Loucy (cell line): ENCODE results near the gene NGRN.
"Not testable (repeated sequence)": the region's sequence is repeated elsewhere in the genome, so short reads cannot be mapped to it uniquely, and the experiment has no call there.

Source experiments
- H2AFZ ChIP-seq: fragments of 200-600 bp; sonication (generic); 2 replicates; pipeline ENCODE4 v1.6.0; 2016; ENCODE audit warnings: antibody characterized with exemption, mild to moderate bottlenecking, low read length, moderate library complexity
- H3F3A ChIP-seq: fragments of 200-600 bp; 2 replicates; pipeline ENCODE4 v1.6.0; 2016; ENCODE audit warnings: antibody characterized with exemption, low read depth, mild to moderate bottlenecking
- H3K27me3 ChIP-seq: fragments of 200-600 bp; sonication (generic); 2 replicates; pipeline ENCODE4 v1.6.1; 2014; ENCODE audit warnings: low read length, mild to moderate bottlenecking; ENCODE audit not compliant: insufficient read depth, poor library complexity, severe bottlenecking
- H3K36me3 ChIP-seq: fragments of 200-600 bp; sonication (generic); 2 replicates; pipeline ENCODE4 v1.6.1; 2016; ENCODE audit warnings: low read length; ENCODE audit not compliant: insufficient read depth
- H3K4me1 ChIP-seq: fragments of 200-600 bp; sonication (generic); 2 replicates; pipeline ENCODE4 v1.5.1; 2014; ENCODE audit warnings: low read length, mild to moderate bottlenecking; ENCODE audit not compliant: insufficient read depth, poor library complexity, severe bottlenecking
- H3K4me2 ChIP-seq: fragments of 200-600 bp; sonication (generic); 2 replicates; pipeline ENCODE4 v1.6.0; 2014; ENCODE audit warnings: antibody characterized with exemption, low read length, low read depth, mild to moderate bottlenecking; ENCODE audit not compliant: poor library complexity, severe bottlenecking
- H3K4me3 ChIP-seq: fragments of 200-600 bp; sonication (generic); 2 replicates; pipeline ENCODE4 v1.5.1; 2014; ENCODE audit warnings: low read length, mild to moderate bottlenecking, mixed read lengths; ENCODE audit not compliant: poor library complexity, severe bottlenecking
- H3K79me2 ChIP-seq: fragments of 200-600 bp; sonication (generic); 2 replicates; pipeline ENCODE4 v1.6.1; 2014; ENCODE audit warnings: low read length; ENCODE audit not compliant: insufficient read depth
- H3K9ac ChIP-seq: fragments of 200-600 bp; sonication (generic); 2 replicates; pipeline ENCODE4 v1.6.0; 2014; ENCODE audit warnings: mild to moderate bottlenecking, low read depth, low read length, moderate library complexity; ENCODE audit not compliant: poor library complexity, severe bottlenecking
- H3K9me2 ChIP-seq: fragments of 200-600 bp; sonication (generic); replicated peaks from 2 replicates; pipeline ENCODE4 v1.6.1; 2016; ENCODE audit warnings: low read depth, low read length, mixed read lengths
- H3K9me3 ChIP-seq: fragments of 200-600 bp; sonication (generic); 2 replicates; pipeline ENCODE4 v1.6.1; 2014; ENCODE audit warnings: mild to moderate bottlenecking, antibody characterized with exemption, low read length, low read depth; ENCODE audit not compliant: insufficient read depth
- H4K20me1 ChIP-seq: fragments of 200-600 bp; sonication (generic); 2 replicates; pipeline ENCODE4 v1.6.0; 2014; ENCODE audit warnings: antibody characterized with exemption, low read length, mild to moderate bottlenecking; ENCODE audit not compliant: insufficient read depth, poor library complexity, severe bottlenecking
- EZH2phosphoT487 ChIP-seq: fragments of 200-600 bp; IDR thresholded peaks from 2 replicates; pipeline ENCODE4 v1.6.1; 2018; ENCODE audit warnings: antibody characterized with exemption, mild to moderate bottlenecking, moderate library complexity, borderline replicate concordance
- TF ChIP-seq, protein P1 (sequence below): fragments of 200-600 bp; sonication (generic); conservative IDR thresholded peaks from 2 replicates; pipeline ENCODE4 v1.5.1; 2014; ENCODE audit warnings: mild to moderate bottlenecking, antibody characterized with exemption, low read length

NGRN gene

DNA sequence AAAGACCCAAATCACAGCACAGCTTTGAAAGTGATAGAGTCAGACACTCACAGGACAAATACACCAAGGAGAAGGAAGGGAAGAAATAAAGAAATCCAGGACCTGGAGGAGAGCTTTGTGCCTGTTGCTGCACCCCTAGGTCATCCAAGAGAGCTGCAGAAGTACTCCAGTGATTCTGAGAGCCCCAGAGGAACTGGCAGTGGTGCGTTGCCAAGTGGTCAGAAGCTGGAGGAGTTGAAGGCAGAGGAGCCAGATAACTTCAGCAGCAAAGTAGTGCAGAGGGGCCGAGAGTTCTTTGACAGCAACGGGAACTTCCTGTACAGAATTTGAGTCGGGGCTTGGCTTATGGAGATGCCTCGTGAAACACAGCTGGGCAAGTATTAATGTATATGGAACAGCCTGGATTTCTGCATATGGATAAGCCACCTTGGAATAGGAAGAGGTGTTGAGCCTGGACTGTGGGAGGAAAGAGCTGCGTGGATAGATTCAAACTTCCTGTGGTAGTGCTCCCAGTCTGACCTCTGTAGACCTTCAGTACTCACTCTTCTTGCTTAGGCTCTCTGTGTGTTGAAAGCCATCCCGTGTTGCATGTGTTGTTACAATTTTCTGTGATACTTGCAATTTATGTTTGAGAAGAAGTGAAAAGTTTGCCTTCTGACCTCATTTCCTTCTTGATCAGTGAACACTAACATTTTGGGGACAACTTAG lies 6.1 kb downstream of the NGRN start:
- H3K4me1 ChIP-seq = peaks cover 47% of the 10 kb centered on the region
- TF ChIP-seq EZH2phosphoT487 = no peak
- TF ChIP-seq, protein P1, sequence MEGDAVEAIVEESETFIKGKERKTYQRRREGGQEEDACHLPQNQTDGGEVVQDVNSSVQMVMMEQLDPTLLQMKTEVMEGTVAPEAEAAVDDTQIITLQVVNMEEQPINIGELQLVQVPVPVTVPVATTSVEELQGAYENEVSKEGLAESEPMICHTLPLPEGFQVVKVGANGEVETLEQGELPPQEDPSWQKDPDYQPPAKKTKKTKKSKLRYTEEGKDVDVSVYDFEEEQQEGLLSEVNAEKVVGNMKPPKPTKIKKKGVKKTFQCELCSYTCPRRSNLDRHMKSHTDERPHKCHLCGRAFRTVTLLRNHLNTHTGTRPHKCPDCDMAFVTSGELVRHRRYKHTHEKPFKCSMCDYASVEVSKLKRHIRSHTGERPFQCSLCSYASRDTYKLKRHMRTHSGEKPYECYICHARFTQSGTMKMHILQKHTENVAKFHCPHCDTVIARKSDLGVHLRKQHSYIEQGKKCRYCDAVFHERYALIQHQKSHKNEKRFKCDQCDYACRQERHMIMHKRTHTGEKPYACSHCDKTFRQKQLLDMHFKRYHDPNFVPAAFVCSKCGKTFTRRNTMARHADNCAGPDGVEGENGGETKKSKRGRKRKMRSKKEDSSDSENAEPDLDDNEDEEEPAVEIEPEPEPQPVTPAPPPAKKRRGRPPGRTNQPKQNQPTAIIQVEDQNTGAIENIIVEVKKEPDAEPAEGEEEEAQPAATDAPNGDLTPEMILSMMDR = no peak
- H3K27me3 ChIP-seq = no peaks in the 10 kb centered on the region
- no peak overlapping the region for H2AFZ ChIP-seq
- H3K4me2 ChIP-seq = peak overlapping the region; percentile 78
- H3F3A ChIP-seq = no peaks in the 10 kb centered on the region
- peaks cover 34% of the 10 kb centered on the region; the same call in 1 of the 2 replicates for H3K36me3 ChIP-seq
- no peaks in the 10 kb centered on the region for H3K9me3 ChIP-seq
- H3K9ac ChIP-seq = peak overlapping the region; percentile 2
- H3K79me2 ChIP-seq = peaks cover 68% of the 10 kb centered on the region
- peak overlapping the region; percentile 61 for H3K4me3 ChIP-seq
- H3K9me2 ChIP-seq = no peaks in the 10 kb centered on the region
- peaks cover 60% of the 10 kb centered on the region for H4K20me1 ChIP-seq

DNA sequence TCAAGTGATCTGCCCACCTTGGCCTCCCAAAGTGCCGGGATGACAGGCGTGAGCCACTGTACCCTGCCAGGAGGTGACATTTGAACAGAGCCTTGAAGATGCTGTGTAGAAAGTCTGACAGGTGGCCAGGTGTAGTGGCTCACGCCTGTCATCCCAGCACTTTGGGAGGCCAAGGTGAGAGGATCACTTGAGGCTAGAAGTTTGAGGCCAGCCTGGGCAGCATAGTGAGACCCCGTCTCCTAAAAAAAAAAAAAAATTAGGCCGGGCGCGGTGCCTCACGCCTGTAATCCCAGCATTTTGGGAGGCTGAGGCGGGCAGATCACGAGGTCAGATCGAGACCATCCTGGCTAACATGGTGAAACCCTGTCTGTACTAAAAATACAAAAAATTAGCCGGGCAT lies 13.0 kb downstream of the NGRN start:
- not testable (repeated sequence) for H4K20me1 ChIP-seq, H3K4me1 ChIP-seq, H3K27me3 ChIP-seq, H3K9me3 ChIP-seq, H2AFZ ChIP-seq, H3K4me3 ChIP-seq, H3K9ac ChIP-seq, H3K36me3 ChIP-seq, H3F3A ChIP-seq, H3K9me2 ChIP-seq, H3K79me2 ChIP-seq, H3K4me2 ChIP-seq

DNA sequence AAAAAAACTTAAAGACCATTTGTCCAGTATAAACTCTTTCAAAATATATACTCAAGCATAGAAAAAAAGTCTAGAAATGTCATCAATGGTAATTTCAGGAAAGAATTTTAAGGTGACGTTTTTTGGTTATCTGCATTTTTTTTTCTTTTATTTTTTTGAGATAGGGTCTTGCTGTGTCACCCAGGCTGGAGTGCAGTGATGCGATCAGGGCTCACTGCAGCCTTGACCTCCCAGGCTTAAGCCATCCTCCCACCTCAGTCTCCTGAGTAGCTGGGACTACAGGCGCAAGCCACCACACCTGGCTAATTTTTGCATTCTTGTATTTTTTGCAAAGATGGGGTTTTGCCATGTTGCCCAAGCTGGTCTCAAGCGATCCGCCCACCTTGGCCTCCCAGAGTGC lies 15.3 kb downstream of the NGRN start:
- not testable (repeated sequence) for H3K9me2 ChIP-seq, H3K9ac ChIP-seq, H3K9me3 ChIP-seq, H2AFZ ChIP-seq, H3K27me3 ChIP-seq, H3K36me3 ChIP-seq, H3F3A ChIP-seq, H3K4me1 ChIP-seq, H4K20me1 ChIP-seq, H3K79me2 ChIP-seq, H3K4me2 ChIP-seq, H3K4me3 ChIP-seq

DNA sequence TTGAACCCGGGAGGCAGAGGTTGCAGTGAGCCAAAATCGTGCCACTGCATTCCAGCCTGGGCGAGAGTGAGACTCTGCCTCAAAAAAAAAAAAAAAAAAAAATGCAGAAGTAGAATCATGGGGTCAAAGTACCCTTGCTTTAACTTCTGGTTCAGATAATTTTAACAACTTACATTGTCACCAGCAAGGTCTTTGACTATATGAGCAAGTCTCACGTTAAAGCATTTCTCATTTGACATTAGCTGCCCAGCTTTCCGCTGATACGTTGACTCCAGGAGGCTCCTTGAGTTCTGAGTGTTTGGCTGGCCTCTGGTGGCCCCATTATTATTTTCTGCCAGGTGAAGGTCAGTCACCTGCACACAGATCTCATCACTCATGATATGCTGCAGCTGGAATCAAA lies 16.2 kb downstream of the NGRN start:
- H2AFZ ChIP-seq, H3K4me2 ChIP-seq, H3K4me3 ChIP-seq, H3K27me3 ChIP-seq, H3K9me3 ChIP-seq, H4K20me1 ChIP-seq, H3K9ac ChIP-seq, H3K4me1 ChIP-seq, H3F3A ChIP-seq, H3K79me2 ChIP-seq, H3K36me3 ChIP-seq, H3K9me2 ChIP-seq: not testable (repeated sequence)
